Measurements from ENCODE around the gene NCOR2.
A peak's percentile ranks its signal among the peaks of the same experiment; 100 is the strongest.

Gene NCOR2

GRCh38 chr12:124578445-124578844 is 11.0 kb upstream of the NCOR2 start:
- Histone ChIP-seq H4K20me1 (no peaks in the 10 kb centered on the region), H3K4me3 (no peak overlapping the region), H3K27me3 (no peaks in the 10 kb centered on the region), H3K4me1 (peaks cover 21 to 36% (median 26%) of the 10 kb centered on the region in 10 experiments), H3K9me3 (replicated peaks in 1 of 11) (peaks cover 8 to 28% (median 21%) of the 10 kb centered on the region in 11 experiments), H3K27ac (no peak overlapping the region), H3K36me3 (no peaks in the 10 kb centered on the region; a peak in 1 of 22 replicates), H3K9ac (no peak overlapping the region), H3K4me2 (peak overlapping the region in 2 of 11 experiments; percentile 1 to 8; a peak in 1 of 22 replicates)
- TF ChIP-seq Cebpa-rat (IDR thresholded peaks at IDR 0.05): no peak

GRCh38 chr12:124577986-124578385 is 10.6 kb upstream of the NCOR2 start:
- Histone ChIP-seq H3K4me3 (no peak overlapping the region), H3K9me3 (replicated peaks in 1 of 11) (peaks cover 8 to 28% (median 21%) of the 10 kb centered on the region in 11 experiments), H3K9ac (no peak overlapping the region), H3K27ac (no peak overlapping the region), H3K4me1 (peaks cover 23 to 40% (median 30%) of the 10 kb centered on the region in 10 experiments), H3K27me3 (no peaks in the 10 kb centered on the region), H4K20me1 (no peaks in the 10 kb centered on the region), H3K4me2 (peak overlapping the region in 1 of 11 experiments; percentile 1; a peak in 1 of 22 replicates), H3K36me3 (no peaks in the 10 kb centered on the region; a peak in 1 of 22 replicates)
- TF ChIP-seq Cebpa-rat (IDR thresholded peaks at IDR 0.05): no peak

DNA sequence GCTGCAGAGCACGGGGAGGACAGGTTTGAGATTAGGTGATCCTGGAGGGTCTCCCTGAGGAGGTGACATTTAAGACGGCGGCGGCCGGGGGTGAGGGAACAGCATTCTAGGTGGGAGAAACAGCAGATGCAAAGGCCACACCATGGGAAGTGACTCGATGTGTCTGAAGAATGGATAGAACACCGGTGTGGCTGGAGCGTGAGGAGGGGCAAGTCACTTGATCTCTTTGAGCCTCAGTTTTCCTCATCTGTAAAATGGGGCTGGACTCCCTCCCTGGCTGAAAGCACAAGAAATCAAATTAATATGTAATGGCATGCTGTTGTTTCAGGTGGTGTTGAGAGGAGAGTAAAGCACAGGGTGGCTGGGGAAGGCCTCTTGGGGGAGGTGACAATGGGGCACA is 10.0 kb upstream of the NCOR2 start:
- Histone ChIP-seq H4K20me1 (no peaks in the 10 kb centered on the region), H3K4me2 (no peak overlapping the region), H3K4me3 (no peak overlapping the region), H3K27ac (no peak overlapping the region), H3K9ac (no peak overlapping the region), H3K4me1 (peaks cover 25 to 42% (median 33%) of the 10 kb centered on the region in 10 experiments), H3K9me3 (replicated peaks in 1 of 11) (peaks cover 8 to 28% (median 21%) of the 10 kb centered on the region in 11 experiments), H3K27me3 (no peaks in the 10 kb centered on the region), H3K36me3 (no peaks in the 10 kb centered on the region; a peak in 1 of 22 replicates)
- no peak for TF ChIP-seq Cebpa-rat (IDR thresholded peaks at IDR 0.05)

GRCh38 chr12:124576061-124576650 is 8.7 kb upstream of the NCOR2 start:
- H3K27me3 ChIP-seq: no peaks in the 10 kb centered on the region
- H3K4me2 ChIP-seq: no peak overlapping the region
- no peaks in the 10 kb centered on the region for H4K20me1 ChIP-seq
- H3K9me3 ChIP-seq (replicated peaks in 1 of 11): peaks cover 8 to 28% (median 21%) of the 10 kb centered on the region in 11 experiments
- H3K9ac ChIP-seq: no peak overlapping the region
- peaks cover 21 to 39% (median 31%) of the 10 kb centered on the region in 10 experiments for H3K4me1 ChIP-seq
- H3K27ac ChIP-seq: no peak overlapping the region
- no peak for TF ChIP-seq Cebpa-rat (IDR thresholded peaks at IDR 0.05)
- no peak overlapping the region for H3K4me3 ChIP-seq
- no peaks in the 10 kb centered on the region; a peak in 1 of 22 replicates for H3K36me3 ChIP-seq

DNA sequence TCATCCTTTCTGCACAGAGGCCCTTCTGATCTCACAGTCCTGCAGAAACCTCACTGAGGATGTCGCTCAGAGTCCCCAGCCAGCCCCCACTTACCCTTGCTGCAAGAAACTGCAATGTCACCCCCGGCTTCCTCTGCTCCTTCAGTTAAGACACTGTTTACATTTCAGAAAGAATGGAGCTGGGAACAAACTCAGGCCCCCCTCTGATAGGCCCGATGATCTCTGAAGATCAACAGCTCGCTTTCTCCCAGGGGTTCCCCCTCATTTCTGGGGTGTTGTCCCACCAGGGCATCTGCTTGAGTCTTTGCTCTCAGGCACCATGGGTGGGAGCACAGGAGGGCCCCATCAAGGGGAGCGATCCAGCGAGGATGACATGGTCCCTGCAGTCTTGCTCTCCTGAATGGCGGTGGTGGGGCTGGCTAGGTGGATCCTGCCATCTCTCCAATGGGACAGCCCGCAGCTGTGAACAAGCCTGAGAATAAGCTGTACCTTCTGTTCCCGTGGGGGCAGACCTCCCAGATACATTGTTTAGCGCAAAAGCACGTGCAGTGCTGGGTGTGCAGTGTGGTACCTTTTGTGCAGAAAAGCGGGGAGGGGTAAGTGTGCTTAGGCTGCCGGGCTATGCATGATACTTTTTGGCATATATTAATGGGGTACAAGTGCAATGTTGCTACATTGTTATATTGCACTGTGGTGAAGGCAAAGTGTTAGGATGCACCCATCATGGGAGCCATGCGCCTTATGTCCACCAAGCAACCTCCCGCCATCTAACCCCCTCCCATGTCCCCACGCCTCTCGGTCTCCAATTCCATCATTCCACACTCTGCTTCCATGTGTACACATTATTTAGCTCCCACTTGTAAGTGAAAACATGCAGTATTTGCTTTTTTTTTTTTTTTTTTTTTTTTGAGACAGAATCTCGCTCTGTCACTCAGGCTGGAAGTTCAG is 6.7 kb upstream of the NCOR2 start:
- Histone ChIP-seq H3K27me3 (0 out of 22 replicates have a peak, but pooled peaks cover 0 to 9% (median 0%) of the 10 kb centered on the region in 11 experiments), H3K4me2 (peak overlapping the region; percentile 38 to 80 (median 66)), H3K9me3 (replicated peaks in 1 of 11) (peaks cover 8 to 12% (median 10%) of the 10 kb centered on the region in 11 experiments; a peak in 21 of 22 replicates), H3K4me1 (peaks cover 32 to 52% (median 44%) of the 10 kb centered on the region in 10 experiments), H4K20me1 (no peaks in the 10 kb centered on the region; a peak in 1 of 22 replicates), H3K9ac (peak overlapping the region in 9 of 11 experiments; percentile 14 to 54 (median 31); a peak in 10 of 22 replicates), H3K36me3 (no peaks in the 10 kb centered on the region), H3K27ac (peak overlapping the region in 6 of 11 experiments; percentile 40 to 63 (median 52); a peak in 10 of 22 replicates), H3K4me3 (no peak overlapping the region)
- no peak for TF ChIP-seq Cebpa-rat (IDR thresholded peaks at IDR 0.05)

DNA sequence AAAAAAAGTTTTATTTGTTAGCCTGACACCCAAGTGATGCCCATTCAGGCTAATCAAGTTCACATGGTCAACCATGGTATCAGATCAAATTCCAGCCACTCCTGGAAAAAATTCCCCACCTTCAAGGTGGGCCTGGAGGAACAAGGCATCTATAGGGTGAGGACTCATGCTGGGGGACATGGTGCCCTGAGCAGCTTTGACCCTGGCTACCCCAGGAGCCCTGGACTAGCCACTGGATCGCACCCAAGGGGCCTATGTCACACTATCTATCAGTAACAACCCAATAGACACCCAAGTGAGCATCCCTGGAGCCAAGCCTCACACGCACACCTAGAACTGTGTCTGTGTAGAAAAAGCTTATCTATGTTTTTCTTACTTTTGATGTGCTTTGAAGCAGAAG is 4.1 kb upstream of the NCOR2 start:
- peaks cover 0 to 2% (median 1%) of the 10 kb centered on the region in 11 experiments; a peak in 14 of 22 replicates for H4K20me1 ChIP-seq
- no peak for TF ChIP-seq Cebpa-rat (IDR thresholded peaks at IDR 0.05)
- no peaks in the 10 kb centered on the region for H3K36me3 ChIP-seq
- H3K27ac ChIP-seq: no peak overlapping the region
- H3K4me3 ChIP-seq: no peak overlapping the region
- H3K27me3 ChIP-seq: 0 out of 22 replicates have a peak, but pooled peaks cover 0 to 9% (median 0%) of the 10 kb centered on the region in 11 experiments
- H3K4me2 ChIP-seq: peak overlapping the region; percentile 7 to 53 (median 29); a peak in 15 of 22 replicates
- no peak overlapping the region for H3K9ac ChIP-seq
- peaks cover under 1 to 4% (median 2%) of the 10 kb centered on the region in 11 experiments; a peak in 20 of 22 replicates for H3K9me3 ChIP-seq (replicated peaks in 1 of 11)
- peaks cover 37 to 65% (median 53%) of the 10 kb centered on the region in 10 experiments for H3K4me1 ChIP-seq

GRCh38 chr12:124570810-124571209 is 3.4 kb upstream of the NCOR2 start:
- no peak for TF ChIP-seq Cebpa-rat (IDR thresholded peaks at IDR 0.05)
- H3K4me1 ChIP-seq: peaks cover 37 to 66% (median 53%) of the 10 kb centered on the region in 10 experiments
- H4K20me1 ChIP-seq: peaks cover 7 to 10% (median 9%) of the 10 kb centered on the region in 11 experiments
- 0 out of 22 replicates have a peak overlapping the region, but pooled peaks of 2 of the 11 experiments have one; percentile 22 for H3K4me2 ChIP-seq
- no peaks in the 10 kb centered on the region for H3K9me3 ChIP-seq (replicated peaks in 1 of 11)
- no peak overlapping the region for H3K27ac ChIP-seq
- 0 out of 22 replicates have a peak, but pooled peaks cover 0 to 9% (median 0%) of the 10 kb centered on the region in 11 experiments for H3K27me3 ChIP-seq
- H3K4me3 ChIP-seq: no peak overlapping the region
- H3K9ac ChIP-seq: no peak overlapping the region
- no peaks in the 10 kb centered on the region for H3K36me3 ChIP-seq

GRCh38 chr12:124569375-124570148 is 2.1 kb upstream of the NCOR2 start:
- Histone ChIP-seq H3K9ac (peak overlapping the region in 10 of 11 experiments; percentile 52 to 98 (median 69); a peak in 16 of 22 replicates), H3K4me2 (peak overlapping the region; percentile 92 to 99 (median 96)), H4K20me1 (peaks cover 18 to 22% (median 21%) of the 10 kb centered on the region in 11 experiments), H3K9me3 (replicated peaks in 1 of 11) (no peaks in the 10 kb centered on the region), H3K27me3 (0 out of 22 replicates have a peak, but pooled peaks cover 0 to 9% (median 0%) of the 10 kb centered on the region in 11 experiments), H3K4me3 (peak overlapping the region in 5 of 10 experiments; percentile 26 to 46 (median 40); a peak in 4 of 20 replicates), H3K27ac (peak overlapping the region; percentile 64 to 96 (median 93); a peak in 20 of 22 replicates), H3K36me3 (no peaks in the 10 kb centered on the region), H3K4me1 (peaks cover 48 to 78% (median 65%) of the 10 kb centered on the region in 10 experiments)
- TF ChIP-seq Cebpa-rat (IDR thresholded peaks at IDR 0.05): no peak
